Thymus (tissue), 11 donors: ENCODE measurements around the gene KNOP1. TPM values are rescaled to one million over a fixed set of nuclear protein-coding genes. Genes with fewer than 3 reads are reported as not detected.
"Not testable (repeated sequence)": the region's sequence is repeated elsewhere in the genome, so short reads cannot be mapped to it uniquely, and the experiment has no call there.

Source experiments
- DNase-seq, 9 donors: peaks; one replicate each; pipeline ENCODE4 v3.0.0-alpha.2; 2013; ENCODE audit warnings: low spot score in 9 of 9, low read depth in 6 of 9, missing footprints in 1 of 9
- H3K27ac ChIP-seq, 2 donors: one replicate each; pipeline ENCODE4 v1.5.1; 2013; ENCODE audit warnings: control low read depth in 1 of 2, low read depth in 1 of 2, low read length in 1 of 2, mild to moderate bottlenecking in 1 of 2, moderate library complexity in 1 of 2
- H3K27me3 ChIP-seq, 2 donors: one replicate each; pipeline ENCODE4 v1.5.1; 2013; ENCODE audit warnings: low read length in 1 of 2; ENCODE audit not compliant: control insufficient read depth in 2 of 2, insufficient read depth in 1 of 2
- H3K36me3 ChIP-seq, 2 donors: one replicate each; pipeline ENCODE4 v1.5.1; 2013; ENCODE audit warnings: low read length in 1 of 2, mild to moderate bottlenecking in 1 of 2, moderate library complexity in 1 of 2; ENCODE audit not compliant: control insufficient read depth in 2 of 2, insufficient read depth in 2 of 2
- H3K4me1 ChIP-seq, 2 donors: one replicate each; pipeline ENCODE4 v1.5.1; 2013; ENCODE audit warnings: low read length in 2 of 2; ENCODE audit not compliant: control insufficient read depth in 2 of 2, insufficient read depth in 2 of 2
- H3K4me3 ChIP-seq, 2 donors: one replicate each; pipeline ENCODE4 v1.5.1; 2013; ENCODE audit warnings: low read length in 2 of 2, control low read depth in 1 of 2, mild to moderate bottlenecking in 1 of 2
- H3K9me3 ChIP-seq, 2 donors: one replicate each; pipeline ENCODE4 v1.5.1; 2013; ENCODE audit warnings: low read length in 1 of 2, mild to moderate bottlenecking in 1 of 2; ENCODE audit not compliant: control insufficient read depth in 2 of 2, insufficient read depth in 1 of 2
- WGBS: extraction: QIAGEN DNeasy Blood & Tissue Kit; methylation state at CpG from one replicate; pipeline ENCODE4 v1.1.7; 2013; 5-methylcytosine and 5-hydroxymethylcytosine counted together
- polyA plus RNA-seq: library from polyadenylated mRNA; stranded (reverse); fragments of 200-250 nt; gene quantifications from one replicate; pipeline ENCODE4 v1.2.3, GENCODE V29; 2013
- total RNA-seq: library from RNA; stranded (reverse); fragments of 120-200 nt; gene quantifications from one replicate; pipeline ENCODE4 v1.2.4, GENCODE V29; 2013
- donor health status: healthy.

The KNOP1 gene
- total and polyA plus RNA-seq, 2 donors: 10.0 to 16.4 TPM

DNA sequence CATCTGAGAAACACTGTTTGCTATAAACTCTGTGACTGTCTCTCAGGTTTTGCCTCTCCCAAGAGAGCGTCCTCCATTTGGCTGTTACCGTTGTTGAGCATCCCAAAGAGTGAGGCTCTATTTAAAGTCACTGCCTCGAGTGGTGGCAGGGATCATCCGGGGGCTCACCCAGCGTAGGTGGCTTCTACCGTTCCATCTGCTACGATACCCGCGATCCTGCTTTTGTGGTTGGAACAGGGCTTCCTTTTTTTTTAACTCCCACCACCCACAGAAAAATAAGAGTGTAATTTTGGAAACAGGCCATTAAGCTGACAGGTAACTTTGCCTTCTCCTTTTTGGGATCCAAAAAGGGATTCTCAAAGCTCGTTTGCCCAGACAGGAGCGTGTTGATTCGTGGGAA, 36.4 kb downstream of the KNOP1 start:
- Histone ChIP-seq H3K4me1 (no peaks in the 10 kb centered on the region), H3K27ac (no peak overlapping the region), H3K9me3 (peaks cover 0 to 2% of the 10 kb centered on the region in 2 donors), H3K36me3 (peaks cover 12 to 18% of the 10 kb centered on the region in 2 donors), H3K27me3 (no peaks in the 10 kb centered on the region), H3K4me3 (no peak overlapping the region)
- WGBS: 83% methylated on average over 12 of the region's 12 CpGs
- DNase-seq: no peak

DNA sequence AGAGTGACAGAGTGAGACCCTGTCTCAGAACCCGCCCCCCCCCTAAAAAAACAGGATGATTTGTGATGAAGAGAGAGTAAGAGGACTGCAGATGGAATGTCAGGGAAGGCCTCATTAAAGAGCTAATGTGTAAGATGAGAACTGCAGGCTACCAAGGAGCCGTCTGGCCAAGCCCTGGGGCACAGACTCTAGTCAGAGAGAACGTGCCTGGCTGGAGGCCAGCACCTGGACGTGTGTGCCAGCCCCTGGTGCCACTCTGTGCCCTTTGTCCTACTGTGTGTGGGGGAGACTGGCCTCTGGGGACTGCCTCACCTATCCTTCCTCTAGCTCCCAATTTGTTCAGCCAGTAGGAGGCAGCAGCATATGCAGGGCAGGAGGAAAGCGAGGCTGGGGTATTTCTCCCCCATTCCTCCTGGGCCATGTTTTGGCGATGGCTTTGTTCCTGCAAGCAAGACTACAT, 37.1 kb downstream of the KNOP1 start:
- 96% methylated on average over 6 of the region's 6 CpGs for WGBS
- H3K36me3 ChIP-seq: peaks cover 12 to 18% of the 10 kb centered on the region in 2 donors
- DNase-seq: no peak

DNA sequence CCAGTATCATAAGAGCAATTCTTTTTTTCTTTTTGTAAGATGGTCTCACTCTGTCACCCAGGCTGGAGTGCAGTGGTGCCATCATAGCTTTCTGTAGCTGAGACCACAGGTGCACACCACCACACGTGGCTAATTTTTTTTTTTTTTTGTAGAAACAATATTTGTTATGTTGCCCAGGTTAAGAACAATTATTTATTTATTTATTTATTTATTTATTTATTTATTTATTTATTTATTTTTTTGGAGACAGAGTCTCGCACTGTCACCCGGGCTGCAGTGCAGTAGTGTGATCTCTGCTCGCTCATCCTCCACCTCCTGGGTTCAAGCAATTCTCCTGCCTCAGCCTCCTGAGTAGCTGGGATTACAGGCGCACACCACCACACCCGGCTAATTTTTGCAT, 38.7 kb downstream of the KNOP1 start:
- H3K36me3 ChIP-seq: peaks cover 12 to 16% of the 10 kb centered on the region in 2 donors
- not testable (repeated sequence) for DNase-seq, H3K27me3 ChIP-seq, H3K27ac ChIP-seq, H3K9me3 ChIP-seq, H3K4me3 ChIP-seq, H3K4me1 ChIP-seq
- WGBS: 97% methylated on average over 6 of the region's 6 CpGs

More for the DNA sequence above, 37.1 kb downstream of the KNOP1 start:
- H3K4me3 ChIP-seq: no peak overlapping the region
- peaks cover 0 to 2% of the 10 kb centered on the region in 2 donors for H3K9me3 ChIP-seq
- no peaks in the 10 kb centered on the region for H3K27me3 ChIP-seq
- no peak overlapping the region for H3K27ac ChIP-seq
- H3K4me1 ChIP-seq: no peaks in the 10 kb centered on the region

DNA sequence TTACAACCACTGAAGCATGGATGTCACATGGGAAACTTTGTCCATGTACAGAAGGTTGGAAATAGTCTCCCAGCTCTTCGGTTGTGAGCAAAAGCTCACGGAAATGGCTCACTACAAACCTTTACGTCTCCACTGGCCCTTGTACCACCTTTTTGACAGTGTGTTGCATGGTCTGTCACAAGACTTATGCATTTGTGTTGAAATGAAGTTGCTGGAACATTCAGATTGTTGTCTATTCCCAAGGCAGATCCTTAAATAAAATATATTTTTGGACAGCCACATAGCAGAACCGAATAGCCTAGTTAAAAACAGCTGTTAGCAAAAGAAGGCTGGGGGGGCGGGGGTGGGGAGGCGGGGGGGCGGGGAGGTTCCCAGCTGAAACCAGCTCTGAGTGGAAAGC, 39.2 kb downstream of the KNOP1 start:
- 97% methylated on average over 7 of the region's 7 CpGs for WGBS
- Histone ChIP-seq H3K4me3 (no peak overlapping the region), H3K4me1 (no peaks in the 10 kb centered on the region), H3K36me3 (peaks cover 9 to 14% of the 10 kb centered on the region in 2 donors), H3K27ac (no peak overlapping the region), H3K9me3 (peaks cover 0 to 2% of the 10 kb centered on the region in 2 donors), H3K27me3 (no peaks in the 10 kb centered on the region)
- DNase-seq: no peak

DNA sequence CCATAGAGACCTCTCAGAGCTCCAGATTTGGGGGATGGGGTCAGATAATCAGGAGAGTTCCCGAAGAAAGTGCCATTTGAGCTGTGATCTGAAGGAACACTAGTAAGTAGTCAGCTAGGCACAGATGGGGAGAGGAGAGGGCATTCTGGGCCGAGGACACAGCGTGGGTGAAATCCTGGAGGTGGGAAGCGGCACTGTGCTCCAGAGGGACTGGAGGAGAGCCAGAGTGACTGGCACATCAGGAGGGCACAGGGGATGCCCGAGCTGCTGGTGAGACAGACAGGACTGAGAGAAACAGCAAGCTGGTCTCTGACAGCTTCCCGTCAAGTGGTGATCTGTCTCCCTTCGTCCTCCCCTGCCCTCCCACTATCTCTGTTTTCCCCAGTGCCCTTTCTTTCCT, 40.6 kb downstream of the KNOP1 start:
- H3K4me3 ChIP-seq: no peak overlapping the region
- no peaks in the 10 kb centered on the region for H3K4me1 ChIP-seq
- H3K36me3 ChIP-seq: peaks cover 3 to 4% of the 10 kb centered on the region in 2 donors
- H3K27ac ChIP-seq: no peak overlapping the region
- H3K27me3 ChIP-seq: no peaks in the 10 kb centered on the region
- WGBS: 91% methylated on average over 7 of the region's 7 CpGs
- H3K9me3 ChIP-seq: no peaks in the 10 kb centered on the region
- no peak for DNase-seq

DNA sequence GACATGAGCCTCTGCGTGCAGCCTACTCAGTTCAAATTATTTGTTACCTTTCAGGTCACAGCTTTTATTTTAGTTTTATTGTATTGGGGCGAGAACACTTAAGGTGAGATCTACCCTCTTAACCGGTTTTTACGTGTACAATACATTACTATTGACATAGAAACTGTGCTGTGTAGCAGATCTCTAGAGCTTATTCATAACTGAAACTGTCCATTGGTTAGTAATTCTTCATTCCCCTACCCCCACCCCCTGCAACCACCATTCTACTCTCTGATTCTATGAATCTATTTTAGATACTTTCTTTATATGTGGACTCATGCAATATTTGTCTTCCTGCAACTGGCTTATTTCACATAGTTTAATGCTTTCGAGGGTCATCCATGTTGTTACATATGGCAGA, 43.5 kb downstream of the KNOP1 start:
- WGBS: 98% methylated on average over 5 of the region's 5 CpGs
- peaks cover 3 to 10% of the 10 kb centered on the region in 2 donors for H3K36me3 ChIP-seq
- H3K4me1 ChIP-seq: no peaks in the 10 kb centered on the region
- H3K4me3 ChIP-seq: no peak overlapping the region
- no peaks in the 10 kb centered on the region for H3K27me3 ChIP-seq
- H3K9me3 ChIP-seq: no peaks in the 10 kb centered on the region
- no peak for DNase-seq
- no peak overlapping the region for H3K27ac ChIP-seq

DNA sequence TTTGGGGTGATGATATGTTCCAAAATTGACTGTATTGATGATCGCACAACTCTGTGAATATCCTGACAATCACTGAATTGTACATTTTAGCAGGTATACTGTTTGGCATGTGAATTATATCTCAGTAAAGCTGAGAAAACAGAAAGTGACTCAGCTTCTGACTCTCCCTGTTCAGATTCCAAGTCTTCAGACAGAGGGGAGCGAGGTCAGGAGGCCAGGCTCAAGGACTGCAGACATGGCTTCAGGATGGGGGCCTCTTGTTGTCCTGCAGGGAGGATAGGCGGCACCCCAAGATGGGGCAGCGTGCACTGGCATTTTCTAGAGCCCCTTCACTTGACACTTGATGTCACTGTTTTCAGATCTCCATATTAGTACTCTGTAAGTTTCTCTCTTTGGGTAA, 45.6 kb downstream of the KNOP1 start:
- Histone ChIP-seq H3K9me3 (no peaks in the 10 kb centered on the region), H3K27me3 (no peaks in the 10 kb centered on the region), H3K27ac (no peak overlapping the region), H3K4me1 (no peaks in the 10 kb centered on the region), H3K4me3 (no peak overlapping the region), H3K36me3 (peaks cover 2 to 10% of the 10 kb centered on the region in 2 donors)
- 98% methylated on average over 4 of the region's 4 CpGs for WGBS
- no peak for DNase-seq

DNA sequence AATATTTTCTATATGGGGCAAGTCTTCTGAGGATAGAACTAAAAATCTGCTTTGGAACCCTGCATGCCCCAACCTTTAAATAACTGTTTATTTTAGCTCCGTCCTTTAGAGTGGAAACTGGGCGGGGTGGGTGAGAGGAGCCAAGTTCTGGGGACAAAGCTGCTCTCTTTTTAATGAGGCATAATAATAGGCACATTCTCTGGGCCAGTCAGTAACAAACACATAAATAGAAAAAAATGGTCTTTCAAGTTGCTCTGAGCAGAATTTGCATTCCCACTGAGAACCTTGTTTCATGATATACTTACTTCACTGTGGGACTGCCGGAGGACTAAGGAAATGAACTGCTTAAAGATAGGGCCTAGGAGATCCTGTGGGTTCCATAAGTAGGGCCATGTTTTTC, 51.5 kb downstream of the KNOP1 start:
- DNase-seq: no peak
- no peaks in the 10 kb centered on the region for H3K27me3 ChIP-seq
- H3K36me3 ChIP-seq: peaks cover 0 to 14% of the 10 kb centered on the region in 2 donors
- 97% methylated on average over 3 of the region's 3 CpGs for WGBS
- no peaks in the 10 kb centered on the region for H3K4me1 ChIP-seq
- H3K9me3 ChIP-seq: peaks cover 0 to 3% of the 10 kb centered on the region in 2 donors
- no peak overlapping the region for H3K27ac ChIP-seq
- no peak overlapping the region for H3K4me3 ChIP-seq

DNA sequence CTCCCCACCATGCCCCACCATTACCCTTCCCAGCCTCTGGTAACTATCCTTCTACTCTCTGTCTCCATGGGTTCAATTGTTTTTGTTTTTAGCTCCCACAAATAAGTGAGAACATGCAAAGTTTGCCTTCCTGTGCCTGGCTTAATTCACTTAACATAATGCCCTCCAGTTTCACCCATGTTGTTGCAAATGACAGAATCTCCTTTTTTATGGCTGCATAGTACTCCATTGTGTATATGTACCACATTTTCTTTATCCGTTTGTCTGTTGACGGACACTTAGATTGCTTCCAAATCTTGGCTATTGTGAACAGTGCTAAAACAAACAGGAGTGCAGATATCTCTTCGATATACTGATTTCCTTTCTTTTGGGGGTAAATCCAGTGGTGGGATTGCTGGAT, 52.7 kb downstream of the KNOP1 start:
- not testable (repeated sequence) for H3K4me3 ChIP-seq, H3K27ac ChIP-seq, DNase-seq, H3K27me3 ChIP-seq, H3K9me3 ChIP-seq, H3K4me1 ChIP-seq
- 98% methylated on average over 3 of the region's 3 CpGs for WGBS
- peaks cover 0 to 14% of the 10 kb centered on the region in 2 donors for H3K36me3 ChIP-seq

DNA sequence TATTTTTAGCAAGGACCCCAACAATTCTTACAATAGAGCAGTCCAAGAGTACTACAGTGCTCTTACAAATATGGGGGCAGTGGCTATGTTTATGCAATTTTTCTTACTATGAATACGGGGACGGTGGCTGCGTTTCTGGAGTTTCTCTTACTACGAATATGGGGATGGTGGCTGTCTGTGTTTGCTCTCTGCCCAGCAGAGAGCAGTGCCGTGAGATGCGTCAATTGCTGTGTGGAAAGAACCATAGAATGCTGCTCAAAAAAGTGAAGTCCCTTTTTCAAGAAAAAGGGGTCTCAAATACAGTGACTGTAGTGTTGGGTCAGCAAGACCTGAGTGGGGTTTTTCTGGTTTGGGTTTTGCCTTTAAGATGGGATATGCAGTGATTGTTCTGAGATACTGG, 53.9 kb downstream of the KNOP1 start:
- peaks cover 0 to 10% of the 10 kb centered on the region in 2 donors for H3K36me3 ChIP-seq
- no peak for DNase-seq

More for the DNA sequence above, 53.9 kb downstream of the KNOP1 start:
- 99% methylated on average over 6 of the region's 6 CpGs for WGBS
- no peaks in the 10 kb centered on the region for H3K27me3 ChIP-seq
- H3K4me1 ChIP-seq: no peaks in the 10 kb centered on the region
- H3K4me3 ChIP-seq: no peak overlapping the region
- no peak overlapping the region for H3K27ac ChIP-seq
- H3K9me3 ChIP-seq: peaks cover 0 to 3% of the 10 kb centered on the region in 2 donors
